GM19238 (cell line): ENCODE data around the gene LRP6.
A peak's percentile ranks its signal among the peaks of the same experiment; 100 is the strongest.
"Not testable (repeated sequence)": the region's sequence is repeated elsewhere in the genome, so short reads cannot be mapped to it uniquely, and the experiment has no call there.

Source experiments
- DNase-seq: peaks from one replicate; pipeline ENCODE4 v3.0.0; 2011; ENCODE audit warnings: low spot score; ENCODE audit not compliant: insufficient read length

The LRP6 gene

GRCh38 chr12:12266873-12267741 lies at the start of gene LRP6:
TSS of gene LRP6 (minus strand) at chr12:12267044. CDS start at chr12:12266735, 309 bp downstream.
- DNase-seq, result peak; percentile 86

GRCh38 chr12:12315838-12316237 lies 49.0 kb upstream of the LRP6 start:
- no peak for DNase-seq

- not testable (repeated sequence) for DNase-seq
These were observed 43.9 kb upstream of the LRP6 start for GRCh38 chr12:12310695-12311094.

GRCh38 chr12:12305568-12306300 lies 38.9 kb upstream of the LRP6 start:
- DNase-seq, result no peak

GRCh38 chr12:12302976-12303375 lies 36.1 kb upstream of the LRP6 start:
- DNase-seq, result no peak

- DNase-seq, result no peak
These were observed 34.3 kb upstream of the LRP6 start for GRCh38 chr12:12301122-12301521.

GRCh38 chr12:12297201-12297830 lies 30.5 kb upstream of the LRP6 start:
- no peak for DNase-seq

GRCh38 chr12:12294215-12295005 lies 27.6 kb upstream of the LRP6 start:
- DNase-seq, result no peak

- DNase-seq, result no peak
These were observed 23.4 kb upstream of the LRP6 start for GRCh38 chr12:12290206-12290605.

- DNase-seq, result no peak
These were observed 19.6 kb upstream of the LRP6 start for GRCh38 chr12:12286441-12286840.

GRCh38 chr12:12282761-12283425 lies 16.0 kb upstream of the LRP6 start:
- DNase-seq, result no peak

- DNase-seq, result no peak
These were observed 15.4 kb upstream of the LRP6 start for GRCh38 chr12:12282202-12282601.

GRCh38 chr12:12281134-12281533 lies 14.3 kb upstream of the LRP6 start:
- DNase-seq, result no peak

GRCh38 chr12:12278899-12279298 lies 12.1 kb upstream of the LRP6 start:
- DNase-seq, result no peak

- no peak for DNase-seq
These were observed 9.0 kb upstream of the LRP6 start for GRCh38 chr12:12275874-12276273.

GRCh38 chr12:12273291-12273957 lies 6.6 kb upstream of the LRP6 start:
- no peak for DNase-seq

- DNase-seq, result no peak
These were observed 6.0 kb upstream of the LRP6 start for GRCh38 chr12:12272869-12273268.

- DNase-seq, result no peak
These were observed 3.4 kb upstream of the LRP6 start for GRCh38 chr12:12270226-12270625.

GRCh38 chr12:12267742-12268200 lies 927 bp upstream of the LRP6 start:
- no peak for DNase-seq

GRCh38 chr12:12266389-12266872 lies 413 bp downstream of the LRP6 start:
- DNase-seq, result no peak
